H9 (cell line): Measurements from ENCODE around the gene INSYN2A. TPM values are rescaled to one million over a fixed set of nuclear protein-coding genes. Genes with fewer than 3 reads are reported as not detected.

Experiments
- DNase-seq: peaks from one replicate; pipeline ENCODE4 v3.0.0-alpha.2; 2017
- H2AFZ ChIP-seq: one replicate; pipeline ENCODE4 v1.6.1; 2013; ENCODE audit warnings: mild to moderate bottlenecking, low read length, control low read depth, moderate library complexity
- H2AK5ac ChIP-seq: 2 replicates; pipeline ENCODE4 v1.6.1; 2013; ENCODE audit warnings: low read length, control low read depth, mixed read lengths; ENCODE audit not compliant: insufficient read length
- H2BK120ac ChIP-seq: one replicate; pipeline ENCODE4 v1.6.1; 2013; ENCODE audit warnings: low read depth, mild to moderate bottlenecking, low read length, control low read depth, inconsistent platforms; ENCODE audit not compliant: poor library complexity, severe bottlenecking
- H2BK12ac ChIP-seq: 2 replicates; pipeline ENCODE4 v1.6.1; 2013; ENCODE audit warnings: low read length, control low read depth, mixed read lengths, low read depth; ENCODE audit not compliant: insufficient read length
- H2BK15ac ChIP-seq: 2 replicates; pipeline ENCODE4 v1.6.1; 2013; ENCODE audit warnings: low read depth, low read length, control low read depth
- H2BK20ac ChIP-seq: one replicate; pipeline ENCODE4 v1.6.1; 2013; ENCODE audit warnings: low read depth, mild to moderate bottlenecking, low read length, control low read depth, inconsistent platforms; ENCODE audit not compliant: poor library complexity, severe bottlenecking
- H2BK5ac ChIP-seq: 2 replicates; pipeline ENCODE4 v1.6.1; 2013; ENCODE audit warnings: low read length, control low read depth, mixed read lengths; ENCODE audit not compliant: insufficient read length
- H3K14ac ChIP-seq: 2 replicates; pipeline ENCODE4 v1.6.1; 2013; ENCODE audit warnings: low read length, control low read depth; ENCODE audit not compliant: insufficient read depth
- H3K18ac ChIP-seq: 2 replicates; pipeline ENCODE4 v1.6.1; 2013; ENCODE audit warnings: low read depth, mild to moderate bottlenecking, mixed read lengths, low read length, control low read depth; ENCODE audit not compliant: insufficient read length
- H3K23ac ChIP-seq: 2 replicates; pipeline ENCODE4 v1.6.1; 2013; ENCODE audit warnings: low read length, control low read depth, mixed read lengths, low read depth; ENCODE audit not compliant: insufficient read length
- H3K23me2 ChIP-seq: 2 replicates; pipeline ENCODE4 v1.6.1; 2013; ENCODE audit warnings: low read depth, mild to moderate bottlenecking, mixed read lengths, low read length, control low read depth; ENCODE audit not compliant: insufficient read length, poor library complexity, severe bottlenecking
- H3K27ac ChIP-seq: 2 replicates; pipeline ENCODE4 v1.5.1; 2013; ENCODE audit warnings: low read length, control low read depth, mixed read lengths, low read depth; ENCODE audit not compliant: insufficient read length
- H3K27me3 ChIP-seq: 2 replicates; pipeline ENCODE4 v1.6.1; 2013; ENCODE audit warnings: low read length, control low read depth, inconsistent platforms; ENCODE audit not compliant: insufficient read depth
- H3K4ac ChIP-seq: 2 replicates; pipeline ENCODE4 v1.6.1; 2013; ENCODE audit warnings: low read depth, mild to moderate bottlenecking, control low read depth, inconsistent platforms, low read length, moderate library complexity
- H3K4me1 ChIP-seq: 2 replicates; pipeline ENCODE4 v1.6.1; 2013; ENCODE audit warnings: low read length, control low read depth, inconsistent platforms; ENCODE audit not compliant: insufficient read depth
- H3K4me2 ChIP-seq: 2 replicates; pipeline ENCODE4 v1.6.1; 2013; ENCODE audit warnings: low read length, control low read depth, mixed read lengths; ENCODE audit not compliant: insufficient read length, insufficient read depth
- H3K56ac ChIP-seq: 2 replicates; pipeline ENCODE4 v1.6.1; 2013; ENCODE audit warnings: low read depth, mild to moderate bottlenecking, mixed read lengths, low read length, control low read depth; ENCODE audit not compliant: insufficient read length
- H3K79me1 ChIP-seq: 2 replicates; pipeline ENCODE4 v1.6.1; 2013; ENCODE audit warnings: low read depth, mild to moderate bottlenecking, moderate library complexity, low read length, control low read depth, inconsistent platforms; ENCODE audit not compliant: insufficient read depth, poor library complexity, severe bottlenecking
- H3K79me2 ChIP-seq: 2 replicates; pipeline ENCODE4 v1.6.1; 2013; ENCODE audit warnings: low read length, control low read depth, inconsistent platforms; ENCODE audit not compliant: insufficient read depth
- H3K9ac ChIP-seq: 2 replicates; pipeline ENCODE4 v1.6.1; 2013; ENCODE audit warnings: low read length, control low read depth, mixed read lengths; ENCODE audit not compliant: insufficient read length; ENCODE audit errors: extremely low read depth
- H3K9me3 ChIP-seq: one replicate; pipeline ENCODE4 v1.6.1; 2013; ENCODE audit warnings: low read depth, low read length, inconsistent platforms; ENCODE audit not compliant: control insufficient read depth
- H3T11ph ChIP-seq: one replicate; pipeline ENCODE4 v1.6.1; 2013; ENCODE audit warnings: mild to moderate bottlenecking, low read length, control low read depth, inconsistent platforms
- H4K20me1 ChIP-seq: one replicate; pipeline ENCODE4 v1.6.1; 2013; ENCODE audit not compliant: control insufficient read depth, insufficient read length, insufficient read depth
- H4K5ac ChIP-seq: 2 replicates; pipeline ENCODE4 v1.6.1; 2013; ENCODE audit warnings: low read depth, mild to moderate bottlenecking, mixed read lengths, low read length, control low read depth; ENCODE audit not compliant: insufficient read length
- H4K8ac ChIP-seq: replicated peaks from 2 replicates; pipeline ENCODE4 v1.6.1; 2013; ENCODE audit warnings: low read length, control low read depth, mixed read lengths, low read depth; ENCODE audit not compliant: insufficient read length
- H4K91ac ChIP-seq: 2 replicates; pipeline ENCODE4 v1.6.1; 2013; ENCODE audit warnings: low read depth, mild to moderate bottlenecking, moderate library complexity, mixed read lengths, low read length, control low read depth; ENCODE audit not compliant: insufficient read length
- H3K27ac Mint-ChIP-seq, 3 experiments: 2 replicates in 2 of 3; 3 replicates in 1 of 3; pipeline ENCODE4 v1.8.0; 2020 to 2021; ENCODE audit warnings: mixed read lengths in 3 of 3, mild to moderate bottlenecking in 1 of 3, moderate library complexity in 1 of 3
- H3K27me3 Mint-ChIP-seq: 2 replicates; pipeline ENCODE4 v1.8.0; 2021; ENCODE audit warnings: low read depth, mild to moderate bottlenecking, moderate library complexity, mixed read lengths
- H3K36me3 Mint-ChIP-seq, 3 experiments: 2 replicates in 2 of 3; 3 replicates in 1 of 3; pipeline ENCODE4 v1.8.0; 2020 to 2021; ENCODE audit warnings: low read depth in 3 of 3, mixed read lengths in 3 of 3; ENCODE audit not compliant: insufficient read depth in 1 of 3
- H3K4me1 Mint-ChIP-seq, 2 experiments: 2 replicates each; pipeline ENCODE4 v1.8.0; 2020; ENCODE audit warnings: mixed read lengths in 2 of 2
- H3K4me3 Mint-ChIP-seq, 2 experiments: 2 replicates in 1 of 2; 3 replicates in 1 of 2; pipeline ENCODE4 v1.8.0; 2020 to 2021; ENCODE audit warnings: mild to moderate bottlenecking in 2 of 2, mixed read lengths in 2 of 2, moderate library complexity in 1 of 2
- H3K9me3 Mint-ChIP-seq, 2 experiments: 2 replicates in 1 of 2; 3 replicates in 1 of 2; pipeline ENCODE4 v1.8.0; 2020; ENCODE audit warnings: mild to moderate bottlenecking in 2 of 2, mixed read lengths in 2 of 2, moderate library complexity in 1 of 2
- WGBS: extraction: QIAGEN DNeasy Blood & Tissue Kit; methylation state at CpG from one replicate; pipeline ENCODE4 v1.1.7; 2013; ENCODE audit warnings: missing lambda C conversion rate, low lambda C conversion rate, mixed read lengths; ENCODE audit not compliant: insufficient read length; ENCODE audit errors: extremely low coverage; 5-methylcytosine and 5-hydroxymethylcytosine counted together
- total RNA-seq: library from RNA; stranded (reverse); gene quantifications from 2 replicates; pipeline ENCODE4 v1.2.1, GENCODE V29; 2021
- TF ChIP-seq, protein P1 (sequence below): fragments of 200-600 bp; sonication (generic); conservative IDR thresholded peaks from 3 replicates; pipeline ENCODE4 v1.8.0; 2021; ENCODE audit warnings: antibody characterized with exemption, mild to moderate bottlenecking

Gene INSYN2A
- total RNA-seq, 1 experiment from 2014 or later = 0.09 TPM

DNA sequence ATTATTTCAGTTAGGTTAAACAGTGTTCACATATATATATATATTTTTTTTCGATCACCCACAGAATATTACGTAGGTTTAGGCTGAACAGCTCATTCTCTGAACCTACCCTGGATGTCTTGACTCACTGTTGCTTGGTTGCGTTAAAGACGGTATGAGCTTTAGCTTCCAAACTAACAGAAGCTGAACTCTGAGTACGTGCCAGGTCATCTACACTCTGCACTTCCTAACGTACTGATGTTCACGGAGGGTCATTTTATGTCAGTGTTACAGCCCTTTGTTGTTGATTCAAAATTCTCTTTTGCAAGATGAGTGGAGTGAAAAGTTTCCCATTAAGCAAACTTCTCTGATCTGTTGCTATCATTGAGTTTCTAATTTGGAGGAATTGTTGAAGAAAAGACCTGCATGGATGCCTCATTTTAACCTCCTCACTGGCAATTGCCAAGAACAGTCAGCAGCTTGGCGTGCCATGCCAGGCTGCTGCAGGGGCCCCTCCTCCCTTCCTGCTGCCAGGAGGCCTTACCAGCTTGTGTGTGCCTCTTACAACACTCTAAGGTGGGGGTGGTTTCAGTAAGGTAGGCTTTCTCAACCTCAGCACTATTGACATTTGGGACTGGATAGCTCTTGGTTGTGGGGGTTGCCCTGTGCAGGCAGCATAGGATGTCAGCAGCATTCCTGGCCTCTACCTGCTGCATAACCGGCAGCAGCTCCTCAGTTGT, 44.3 kb downstream of the INSYN2A start:
- Histone ChIP-seq H3K4ac (no peak overlapping the region), H2BK15ac (no peak overlapping the region), H2AK5ac (no peak overlapping the region), H3K79me1 (no peaks in the 10 kb centered on the region), H2BK12ac (no peak overlapping the region), H3T11ph (no peak overlapping the region), H3K56ac (no peak overlapping the region), H3K23ac (no peak overlapping the region), H2BK120ac (no peak overlapping the region), H4K5ac (no peak overlapping the region), H3K27ac (no peak overlapping the region), H4K20me1 (no peaks in the 10 kb centered on the region), H3K4me1 (peaks cover 21% of the 10 kb centered on the region; the same call in 1 of the 2 replicates), H3K79me2 (no peaks in the 10 kb centered on the region), H3K27me3 (no peaks in the 10 kb centered on the region), H3K18ac (no peak overlapping the region), H2BK5ac (no peak overlapping the region), H4K91ac (no peak overlapping the region), H3K4me2 (no peak overlapping the region), H3K14ac (no peak overlapping the region; the same call in 1 of the 2 replicates), H2AFZ (no peak overlapping the region), H3K9me3 (no peaks in the 10 kb centered on the region), H4K8ac (no peak overlapping the region), H3K23me2 (no peaks in the 10 kb centered on the region), H2BK20ac (no peak overlapping the region), H3K9ac (no peak overlapping the region)
- Mint-ChIP-seq H3K4me3 (no peak overlapping the region), H3K4me1 (peaks cover 49 to 52% of the 10 kb centered on the region in 2 experiments), H3K36me3 (peaks cover 0 to 3% (median 0%) of the 10 kb centered on the region in 3 experiments; a peak in 2 of 7 replicates), H3K27me3 (no peaks in the 10 kb centered on the region), H3K27ac (peak overlapping the region in 1 of 3 experiments; percentile 79; a peak in 2 of 7 replicates), H3K9me3 (no peaks in the 10 kb centered on the region)
- no CpG with 5 or more reads among the region's 9 CpGs for WGBS
- TF ChIP-seq, protein P1, sequence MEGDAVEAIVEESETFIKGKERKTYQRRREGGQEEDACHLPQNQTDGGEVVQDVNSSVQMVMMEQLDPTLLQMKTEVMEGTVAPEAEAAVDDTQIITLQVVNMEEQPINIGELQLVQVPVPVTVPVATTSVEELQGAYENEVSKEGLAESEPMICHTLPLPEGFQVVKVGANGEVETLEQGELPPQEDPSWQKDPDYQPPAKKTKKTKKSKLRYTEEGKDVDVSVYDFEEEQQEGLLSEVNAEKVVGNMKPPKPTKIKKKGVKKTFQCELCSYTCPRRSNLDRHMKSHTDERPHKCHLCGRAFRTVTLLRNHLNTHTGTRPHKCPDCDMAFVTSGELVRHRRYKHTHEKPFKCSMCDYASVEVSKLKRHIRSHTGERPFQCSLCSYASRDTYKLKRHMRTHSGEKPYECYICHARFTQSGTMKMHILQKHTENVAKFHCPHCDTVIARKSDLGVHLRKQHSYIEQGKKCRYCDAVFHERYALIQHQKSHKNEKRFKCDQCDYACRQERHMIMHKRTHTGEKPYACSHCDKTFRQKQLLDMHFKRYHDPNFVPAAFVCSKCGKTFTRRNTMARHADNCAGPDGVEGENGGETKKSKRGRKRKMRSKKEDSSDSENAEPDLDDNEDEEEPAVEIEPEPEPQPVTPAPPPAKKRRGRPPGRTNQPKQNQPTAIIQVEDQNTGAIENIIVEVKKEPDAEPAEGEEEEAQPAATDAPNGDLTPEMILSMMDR = no peak
- no peak for DNase-seq
